GM12801 (cell line): Measurements from ENCODE around the gene WDR38.

Source experiments
- TF ChIP-seq, protein P1 (sequence below): IDR thresholded peaks from one replicate; pipeline ENCODE4 v1.5.1; 2011; ENCODE audit warnings: control low read depth; ENCODE audit not compliant: insufficient read length; ENCODE audit errors: extremely low read depth

WDR38 gene

DNA sequence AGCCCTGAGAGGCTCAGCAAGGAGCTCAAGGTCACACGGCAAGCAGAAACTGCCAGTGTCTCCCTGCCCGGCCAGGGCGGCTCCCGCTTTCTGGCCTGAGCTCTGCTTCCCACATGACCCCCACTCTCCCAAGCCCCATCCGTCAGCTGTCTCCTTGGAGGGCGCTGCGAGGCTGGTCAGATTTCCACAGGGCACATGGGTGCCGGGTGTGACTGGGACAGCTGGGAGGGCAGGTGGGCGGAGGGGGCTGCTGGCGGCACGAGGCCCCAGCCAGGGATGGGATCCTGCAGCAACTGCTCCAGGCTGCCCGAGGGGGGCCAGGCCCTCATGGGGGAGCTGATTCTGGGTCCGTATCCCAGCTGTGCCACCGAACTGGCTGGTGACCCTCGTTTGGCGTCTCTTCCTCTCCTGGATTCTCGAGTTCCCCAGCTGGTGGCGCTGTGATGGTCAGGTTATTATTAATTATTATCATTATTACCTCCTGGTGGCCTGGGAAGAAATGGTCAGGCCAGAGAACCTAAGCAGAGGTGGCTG, 12.9 kb upstream of the WDR38 start:
- TF ChIP-seq, protein P1, sequence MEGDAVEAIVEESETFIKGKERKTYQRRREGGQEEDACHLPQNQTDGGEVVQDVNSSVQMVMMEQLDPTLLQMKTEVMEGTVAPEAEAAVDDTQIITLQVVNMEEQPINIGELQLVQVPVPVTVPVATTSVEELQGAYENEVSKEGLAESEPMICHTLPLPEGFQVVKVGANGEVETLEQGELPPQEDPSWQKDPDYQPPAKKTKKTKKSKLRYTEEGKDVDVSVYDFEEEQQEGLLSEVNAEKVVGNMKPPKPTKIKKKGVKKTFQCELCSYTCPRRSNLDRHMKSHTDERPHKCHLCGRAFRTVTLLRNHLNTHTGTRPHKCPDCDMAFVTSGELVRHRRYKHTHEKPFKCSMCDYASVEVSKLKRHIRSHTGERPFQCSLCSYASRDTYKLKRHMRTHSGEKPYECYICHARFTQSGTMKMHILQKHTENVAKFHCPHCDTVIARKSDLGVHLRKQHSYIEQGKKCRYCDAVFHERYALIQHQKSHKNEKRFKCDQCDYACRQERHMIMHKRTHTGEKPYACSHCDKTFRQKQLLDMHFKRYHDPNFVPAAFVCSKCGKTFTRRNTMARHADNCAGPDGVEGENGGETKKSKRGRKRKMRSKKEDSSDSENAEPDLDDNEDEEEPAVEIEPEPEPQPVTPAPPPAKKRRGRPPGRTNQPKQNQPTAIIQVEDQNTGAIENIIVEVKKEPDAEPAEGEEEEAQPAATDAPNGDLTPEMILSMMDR: no peak

DNA sequence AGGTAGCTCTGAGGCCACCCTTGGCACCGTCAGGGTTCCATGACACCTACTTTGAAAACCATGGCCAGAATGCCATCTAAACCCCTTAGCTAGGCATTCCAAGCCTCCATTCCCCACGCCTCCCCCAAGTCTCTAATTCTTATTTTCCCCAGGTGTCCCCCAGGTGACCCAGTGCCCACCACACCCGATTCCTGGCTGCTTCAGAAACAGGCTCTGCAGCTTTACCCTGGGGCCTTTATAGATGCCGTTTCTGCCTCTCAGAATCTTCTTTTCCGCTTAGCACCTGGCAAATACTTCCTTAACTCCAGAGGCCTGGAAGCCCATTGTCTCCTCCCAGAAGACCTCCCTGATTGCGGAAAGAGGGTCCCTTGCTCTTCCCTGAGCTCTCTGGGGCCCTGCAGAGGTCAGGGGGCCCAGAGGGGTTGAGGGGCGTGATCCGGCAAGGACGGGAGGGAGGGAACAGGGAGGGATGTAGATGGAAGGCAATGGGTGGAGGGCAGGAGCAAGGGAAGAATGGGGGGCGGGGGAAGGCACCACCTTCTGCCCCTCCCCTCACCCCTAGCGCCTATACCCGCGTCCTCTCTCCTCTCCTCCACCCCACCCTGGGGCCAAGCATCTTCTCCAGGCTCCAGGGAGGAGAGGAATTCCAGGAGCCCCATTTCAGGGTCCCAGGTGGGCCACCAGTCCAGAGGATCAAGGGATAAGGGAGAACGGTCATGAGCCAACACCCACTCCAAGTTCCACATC, 12.0 kb upstream of the WDR38 start:
- TF ChIP-seq, protein P1: no peak

DNA sequence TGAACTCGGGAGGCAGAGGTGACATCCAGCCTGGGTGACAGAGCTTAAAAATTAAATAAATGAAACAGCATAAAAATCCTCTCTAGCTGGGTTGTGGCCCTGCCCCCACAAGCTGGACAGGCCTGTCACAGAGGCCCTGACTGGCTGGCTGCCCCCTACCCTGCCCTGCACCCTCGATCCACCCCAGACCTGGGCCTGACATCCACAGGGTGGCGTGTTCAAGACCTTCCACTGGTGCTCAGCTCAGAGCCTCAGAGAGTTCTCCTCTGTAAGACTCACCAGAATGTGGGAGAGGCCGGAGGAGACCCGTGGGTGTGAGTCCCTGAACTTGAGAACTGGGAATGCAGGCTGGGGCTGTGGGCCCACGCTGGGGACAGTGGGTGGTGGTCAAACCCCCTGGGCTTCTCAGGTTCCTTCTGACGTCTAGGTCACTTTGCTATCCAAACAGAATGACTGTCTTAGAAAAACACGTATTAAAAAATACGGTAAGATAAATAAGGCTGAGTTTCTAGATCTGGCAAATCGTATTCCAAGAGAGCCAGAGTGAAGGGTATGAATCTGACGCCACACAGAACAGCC, 9.7 kb upstream of the WDR38 start:
- TF ChIP-seq, protein P1: no peak

DNA sequence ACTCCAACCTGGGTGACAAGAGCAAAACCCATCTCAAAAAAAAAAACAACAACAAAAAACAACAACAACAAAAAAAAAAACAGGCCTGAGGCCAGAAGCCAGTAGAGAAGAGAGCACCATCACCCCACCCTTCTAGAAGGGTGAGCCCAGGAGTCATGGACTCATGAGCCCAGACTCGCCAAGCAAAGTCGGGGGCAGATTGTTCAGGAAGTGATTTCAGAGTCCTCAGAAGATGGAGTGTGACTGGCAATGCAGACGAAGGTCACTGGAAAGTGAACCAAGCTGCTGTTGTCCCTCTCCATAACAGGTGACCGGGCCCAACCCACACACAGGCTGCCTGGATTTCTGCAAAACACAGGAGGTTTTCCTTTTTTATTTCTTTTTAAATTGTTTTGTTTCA, 9.0 kb upstream of the WDR38 start:
- TF ChIP-seq, protein P1: no peak

DNA sequence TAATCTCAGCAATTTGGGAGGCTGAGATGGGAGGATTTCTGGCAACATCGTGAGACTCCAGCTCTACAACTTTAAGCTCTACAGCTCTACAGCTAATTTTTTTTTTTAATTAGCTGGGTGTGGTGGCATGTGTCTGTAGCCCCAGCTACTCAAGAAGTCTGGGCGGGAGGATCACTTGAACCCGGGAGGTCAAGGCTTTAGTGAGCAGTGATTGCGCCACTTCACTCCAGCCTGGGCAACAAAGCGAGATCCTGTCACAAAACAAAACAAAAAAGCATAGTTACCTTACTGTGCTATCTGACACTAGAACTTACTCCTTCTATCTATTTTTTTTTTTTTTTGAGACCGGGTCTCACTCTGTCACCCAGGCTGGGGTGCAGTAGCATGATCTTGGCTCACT, 6.3 kb upstream of the WDR38 start:
- TF ChIP-seq, protein P1: no peak

DNA sequence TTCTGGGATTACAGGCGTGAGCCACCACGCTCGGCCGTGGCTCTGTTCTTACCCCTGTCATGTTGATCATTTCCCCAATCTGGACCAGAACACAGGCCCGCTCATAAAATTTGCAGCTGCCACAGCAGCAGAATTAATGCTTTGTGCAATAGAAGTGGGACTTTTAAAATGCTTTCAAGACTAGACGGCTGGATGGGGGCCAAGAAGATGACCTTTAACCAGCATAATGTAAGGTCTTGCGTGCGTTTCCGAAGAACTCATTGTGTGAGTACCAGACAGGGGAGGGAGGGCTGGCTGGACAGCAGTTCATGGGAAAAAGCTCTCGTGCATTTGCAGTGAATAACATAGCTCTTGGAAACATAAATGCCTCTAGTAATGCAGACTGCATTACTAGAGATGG, 3.5 kb upstream of the WDR38 start:
- TF ChIP-seq, protein P1: no peak

DNA sequence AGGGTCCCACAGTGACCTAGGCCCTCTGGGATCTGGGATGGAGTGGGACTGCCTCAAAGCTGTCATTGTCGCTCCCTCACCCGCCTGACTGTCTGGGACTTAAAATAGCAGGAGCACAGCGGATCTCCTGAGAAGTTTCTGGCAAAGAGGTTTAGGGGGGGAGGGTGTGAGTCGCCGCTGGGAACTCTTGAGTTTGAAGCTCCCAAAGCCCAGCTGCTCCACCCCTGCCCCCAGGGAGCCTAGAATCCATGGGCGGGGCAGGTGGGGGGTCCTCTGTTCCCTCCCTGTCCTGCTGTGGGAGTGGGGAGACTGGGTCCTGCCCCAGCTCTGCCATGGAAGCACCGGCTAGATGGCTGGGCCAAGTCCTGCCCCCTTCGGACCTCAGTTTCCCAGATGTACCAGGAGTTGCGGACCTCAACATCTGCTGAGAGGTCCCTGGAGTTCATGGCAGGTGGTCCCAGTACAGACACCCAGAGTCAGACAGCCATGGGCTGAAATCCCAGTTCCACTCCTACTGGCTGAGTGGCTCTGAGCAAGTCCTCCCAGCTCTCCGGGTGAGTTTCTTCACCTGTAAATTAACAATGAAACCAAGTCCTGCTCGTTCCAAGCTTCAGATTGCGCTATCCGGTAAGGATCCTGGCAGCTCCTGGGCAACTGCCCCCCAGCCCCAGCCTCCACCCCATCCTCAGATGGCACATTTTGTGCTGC, 985 bp upstream of the WDR38 start:
- TF ChIP-seq, protein P1: no peak
